H1 (cell line): ENCODE measurements around the gene TP73. TPM values are rescaled to one million over a fixed set of nuclear protein-coding genes. Genes with fewer than 3 reads are reported as not detected.

Experiments
- CTCF ChIA-PET: fragments of 300-600 bp; sonication (Branson Sonifier 250); formaldehyde crosslinking; loops from one replicate; lab custom pipeline; 2021; ENCODE audit not compliant: partially characterized antibody; lab: Charles Lee
- POLR2A ChIA-PET: fragments of 300-600 bp; sonication (Branson Sonifier 250); formaldehyde crosslinking; loops from one replicate; lab custom pipeline; 2021; ENCODE audit warnings: inconsistent platforms; ENCODE audit not compliant: partially characterized antibody; lab: Charles Lee
- DNase-seq, 2 experiments: peaks; one replicate each; pipeline versions ENCODE4 v3.0.0 to v3.0.0-alpha.2; 2010 to 2022; ENCODE audit warnings: low spot score in 2 of 2, low read depth in 1 of 2, mixed read lengths in 1 of 2
- FAIRE-seq: peaks from 2 replicates; lab custom pipeline; 2011; peaks lifted over from hg19 to GRCh38; lab: Jason Lieb, UNC
- H2AFZ ChIP-seq: 2 replicates; pipeline ENCODE4 v1.8.1; 2012; ENCODE audit warnings: low read length, inconsistent platforms
- H2AK5ac ChIP-seq: 2 replicates; pipeline ENCODE4 v1.6.1; 2013; ENCODE audit warnings: low read depth, low read length
- H2BK120ac ChIP-seq: replicated peaks from 2 replicates; pipeline ENCODE3; 2013; ENCODE audit warnings: low read depth, low read length, inconsistent platforms
- H2BK12ac ChIP-seq: 2 replicates; pipeline ENCODE4 v1.6.1; 2013; ENCODE audit warnings: low read depth, low read length
- H2BK15ac ChIP-seq: 2 replicates; pipeline ENCODE4 v1.6.1; 2013; ENCODE audit warnings: low read length
- H2BK20ac ChIP-seq: 2 replicates; pipeline ENCODE4 v1.6.1; 2013; ENCODE audit warnings: low read length
- H2BK5ac ChIP-seq: 2 replicates; pipeline ENCODE4 v1.6.1; 2013; ENCODE audit warnings: low read depth, low read length
- H3K14ac ChIP-seq: 2 replicates; pipeline ENCODE4 v1.6.1; 2013; ENCODE audit warnings: inconsistent platforms; ENCODE audit not compliant: insufficient read length
- H3K18ac ChIP-seq: 2 replicates; pipeline ENCODE4 v1.6.1; 2013; ENCODE audit warnings: low read length; ENCODE audit errors: extremely low read depth
- H3K23ac ChIP-seq: 2 replicates; pipeline ENCODE4 v1.6.1; 2013; ENCODE audit warnings: inconsistent platforms; ENCODE audit not compliant: insufficient read length
- H3K23me2 ChIP-seq: 2 replicates; pipeline ENCODE4 v1.6.1; 2013; ENCODE audit warnings: low read depth, low read length
- H3K27ac ChIP-seq: 2 replicates; pipeline ENCODE4 v1.6.1; 2011; ENCODE audit warnings: low read depth, low read length, inconsistent platforms
- H3K27me3 ChIP-seq, 4 experiments: replicated peaks in 1 of 4; 1 replicate in 1 of 4; 2 replicates in 3 of 4; pipeline versions ENCODE4 v1.6.1 to v1.8.1; 2011 to 2013; ENCODE audit warnings: low read length in 3 of 4, mild to moderate bottlenecking in 3 of 4, inconsistent platforms in 2 of 4, mixed read lengths in 2 of 4, moderate library complexity in 1 of 4; ENCODE audit not compliant: control insufficient read depth in 3 of 4, insufficient read depth in 3 of 4; ENCODE audit errors: extremely low read depth in 1 of 4
- H3K36me3 ChIP-seq, 4 experiments: 2 replicates each; pipeline versions ENCODE4 v1.6.1 to v1.8.1; 2011 to 2013; ENCODE audit warnings: mild to moderate bottlenecking in 4 of 4, low read length in 3 of 4, moderate library complexity in 2 of 4, control low read depth in 1 of 4, inconsistent platforms in 1 of 4; ENCODE audit not compliant: insufficient read depth in 4 of 4, control insufficient read depth in 2 of 4
- H3K4ac ChIP-seq: replicated peaks from 2 replicates; pipeline ENCODE3; 2013; ENCODE audit warnings: low read length, low read depth, mixed read lengths, inconsistent platforms; ENCODE audit not compliant: insufficient read length
- H3K4me1 ChIP-seq, 4 experiments: replicated peaks in 1 of 4; 1 replicate in 1 of 4; 2 replicates in 3 of 4; pipeline versions ENCODE4 v1.6.1 to v1.8.1; 2011 to 2013; ENCODE audit warnings: low read length in 3 of 4, inconsistent platforms in 2 of 4, mixed read lengths in 1 of 4; ENCODE audit not compliant: insufficient read depth in 4 of 4, control insufficient read depth in 3 of 4
- H3K4me2 ChIP-seq, 2 experiments: 2 replicates each; pipeline versions ENCODE4 v1.6.1 to v1.8.1; 2011 to 2013; ENCODE audit warnings: low read depth in 2 of 2, low read length in 2 of 2, control low read depth in 1 of 2, inconsistent platforms in 1 of 2, mild to moderate bottlenecking in 1 of 2; ENCODE audit not compliant: insufficient read depth in 1 of 2
- H3K4me3 ChIP-seq, 4 experiments: fragments of 200-600, 300-600 bp in 1 of 4; sonication (generic), shearing (Covaris generic), sonication (Bioruptor Twin) in 1 of 4; 2 replicates each; pipeline versions ENCODE4 v1.5.1 to v1.8.1; 2011 to 2016; ENCODE audit warnings: low read length in 4 of 4, low read depth in 3 of 4, control low read depth in 2 of 4, inconsistent platforms in 2 of 4, mild to moderate bottlenecking in 2 of 4, mixed read lengths in 1 of 4, moderate library complexity in 1 of 4; ENCODE audit not compliant: insufficient read depth in 2 of 4; ENCODE audit errors: extremely low read depth in 1 of 4
- H3K56ac ChIP-seq: replicated peaks from 2 replicates; pipeline ENCODE3; 2013; ENCODE audit warnings: low read depth, mild to moderate bottlenecking, mixed read lengths, low read length, inconsistent platforms; ENCODE audit not compliant: insufficient read length
- H3K79me1 ChIP-seq: 2 replicates; pipeline ENCODE4 v1.6.1; 2013; ENCODE audit warnings: low read depth, low read length, control low read depth
- H3K79me2 ChIP-seq, 2 experiments: 2 replicates each; pipeline versions ENCODE4 v1.6.1 to v1.8.1; 2012 to 2013; ENCODE audit warnings: low read length in 2 of 2, mild to moderate bottlenecking in 2 of 2, inconsistent platforms in 1 of 2; ENCODE audit not compliant: insufficient read depth in 2 of 2, control insufficient read depth in 1 of 2
- H3K9ac ChIP-seq, 4 experiments: replicated peaks in 1 of 4; 1 replicate in 1 of 4; 2 replicates in 3 of 4; pipeline versions ENCODE4 v1.6.1 to v1.8.1; 2011 to 2013; ENCODE audit warnings: low read depth in 3 of 4, low read length in 3 of 4, control low read depth in 2 of 4, mild to moderate bottlenecking in 2 of 4, moderate library complexity in 2 of 4, inconsistent platforms in 1 of 4; ENCODE audit errors: extremely low read depth in 1 of 4
- H3K9me3 ChIP-seq, 2 experiments: 2 replicates each; pipeline versions ENCODE4 v1.6.1 to v1.8.1; 2012 to 2013; ENCODE audit warnings: mild to moderate bottlenecking in 2 of 2, moderate library complexity in 2 of 2, control low read depth in 1 of 2, inconsistent platforms in 1 of 2, low read depth in 1 of 2, low read length in 1 of 2, mixed read lengths in 1 of 2; ENCODE audit not compliant: insufficient read depth in 2 of 2
- H4K20me1 ChIP-seq, 2 experiments: replicated peaks in 1 of 2; 2 replicates each; pipeline versions ENCODE3 to v1.8.1; 2011 to 2013; ENCODE audit warnings: inconsistent platforms in 2 of 2, low read length in 2 of 2, mild to moderate bottlenecking in 1 of 2; ENCODE audit not compliant: insufficient read depth in 2 of 2, control insufficient read depth in 1 of 2
- H4K5ac ChIP-seq: 2 replicates; pipeline ENCODE4 v1.6.1; 2013; ENCODE audit warnings: low read length, low read depth, mixed read lengths, inconsistent platforms; ENCODE audit not compliant: insufficient read length
- H4K8ac ChIP-seq: 2 replicates; pipeline ENCODE4 v1.8.0; 2013; ENCODE audit warnings: mild to moderate bottlenecking, moderate library complexity, low read length, inconsistent platforms; ENCODE audit not compliant: insufficient read depth; ENCODE audit errors: extremely low read depth
- H4K91ac ChIP-seq: replicated peaks from 2 replicates; pipeline ENCODE3; 2013; ENCODE audit warnings: low read length, mixed read lengths, inconsistent platforms; ENCODE audit not compliant: insufficient read length
- EP300 ChIP-seq, 2 experiments: IDR thresholded peaks; 1 replicate in 1 of 2; 2 replicates in 1 of 2; pipeline ENCODE4 v1.6.1; 2011 to 2012; ENCODE audit warnings: low read depth in 2 of 2, low read length in 2 of 2, mild to moderate bottlenecking in 2 of 2, borderline replicate concordance in 1 of 2, inconsistent platforms in 1 of 2, moderate library complexity in 1 of 2
- FOSL1 ChIP-seq: IDR thresholded peaks from 2 replicates; pipeline ENCODE4 v1.6.1; 2011; ENCODE audit warnings: mild to moderate bottlenecking, low read depth, low read length, moderate library complexity; ENCODE audit not compliant: insufficient read depth
- GABPA ChIP-seq: IDR thresholded peaks from 2 replicates; pipeline ENCODE4 v1.6.1; 2011; ENCODE audit warnings: mild to moderate bottlenecking, low read length, moderate library complexity, borderline replicate concordance; ENCODE audit not compliant: insufficient read depth
- KDM1A ChIP-seq: fragments of 200-600, 300-600 bp; sonication (generic); IDR thresholded peaks from 2 replicates; pipeline ENCODE4 v1.7.1; 2016; ENCODE audit warnings: mild to moderate bottlenecking, low read length, borderline replicate concordance
- KDM5A ChIP-seq: fragments of 200-600 bp; IDR thresholded peaks from 2 replicates; pipeline ENCODE4 v1.7.1; 2012; ENCODE audit warnings: mild to moderate bottlenecking, low read length, inconsistent platforms, mixed read lengths
- RNF2 ChIP-seq: fragments of 200-900, 300-1000 bp; sonication (generic); IDR thresholded peaks from 2 replicates; pipeline ENCODE4 v1.7.1; 2016; ENCODE audit warnings: borderline replicate concordance, low read depth, mild to moderate bottlenecking, antibody characterized with exemption, low read length; ENCODE audit not compliant: poor library complexity, severe bottlenecking; ENCODE audit errors: missing control alignments
- RXRA ChIP-seq: IDR thresholded peaks from 2 replicates; pipeline ENCODE4 v1.6.1; 2011; ENCODE audit warnings: low read depth, mild to moderate bottlenecking, low read length, moderate library complexity; ENCODE audit not compliant: insufficient read depth
- SAP30 ChIP-seq: fragments of 300-600 bp; sonication (generic); IDR thresholded peaks from 2 replicates; pipeline ENCODE4 v1.7.1; 2012; ENCODE audit warnings: low read length, moderate library complexity, mild to moderate bottlenecking, inconsistent platforms; ENCODE audit not compliant: insufficient read depth, insufficient replicate concordance
- SP2 ChIP-seq: IDR thresholded peaks from 2 replicates; pipeline ENCODE4 v1.6.1; 2012; ENCODE audit warnings: mild to moderate bottlenecking, low read length, inconsistent platforms
- SP4 ChIP-seq: IDR thresholded peaks from 2 replicates; pipeline ENCODE4 v1.6.1; 2012; ENCODE audit warnings: low read length, inconsistent platforms
- SUZ12 ChIP-seq: fragments of 200-600 bp; sonication (generic); IDR thresholded peaks from 2 replicates; pipeline ENCODE4 v1.6.1; 2012; ENCODE audit warnings: mild to moderate bottlenecking, inconsistent platforms, low read length, moderate library complexity, mixed read lengths
- USF2 ChIP-seq: IDR thresholded peaks from 2 replicates; pipeline ENCODE4 v1.6.1; 2011; ENCODE audit warnings: low read length, improper control_type of control experiment
- WGBS, 2 experiments: shearing (Covaris generic) in 1 of 2; methylation state at CpG; one replicate each; pipeline versions ENCODE4 v1.1.6 to v1.1.7; 2013 to 2015; ENCODE audit warnings: low lambda C conversion rate in 2 of 2, mixed read lengths in 2 of 2, inconsistent platforms in 1 of 2, low coverage in 1 of 2, missing lambda C conversion rate in 1 of 2; ENCODE audit not compliant: insufficient replicate concordance in 2 of 2, insufficient coverage in 1 of 2, insufficient read length in 1 of 2; ENCODE audit errors: extremely low coverage in 1 of 2, missing lambda C conversion rate in 1 of 2; 5-methylcytosine and 5-hydroxymethylcytosine counted together
- polyA plus RNA-seq, 7 experiments: library from polyadenylated mRNA; depleted of rRNA in 3 of 7; stranded (reverse) in 5 of 7; unstranded in 2 of 7; fragments of >200 nt in 5 of 7; fragments of 200-250 nt in 2 of 7; gene quantifications; 1 replicate in 5 of 7; 2 replicates in 1 of 7; 4 replicates in 1 of 7; pipeline versions ENCODE4 v1.2.1 to v1.2.3, GENCODE V29; 2011 to 2013; ENCODE audit warnings: missing spikeins in 2 of 7, mixed read lengths in 2 of 7
- total RNA-seq: library from RNA; stranded (reverse); fragmentation: NEBNext Ultra II Directional; extraction: Animal tissue kit (Norgen Biotek cat#: 25700); gene quantifications from 2 replicates; pipeline ENCODE4 v1.2.1, GENCODE V29; 2021

The TP73 gene
- total and polyA plus RNA-seq, 2 of the 8 experiments (the other 6 are each of a cell fraction or from before 2014, with no cell fraction given), result 2.6 to 3.1 TPM

GRCh38 chr1:3722846-3723245 lies 70.5 kb downstream of the TP73 start:
- no peak overlapping the region for H2BK5ac ChIP-seq
- no peak overlapping the region for H3K56ac ChIP-seq
- H3K79me2 ChIP-seq, result no peaks in the 10 kb centered on the region
- no peak overlapping the region for H4K91ac ChIP-seq
- no peaks in the 10 kb centered on the region for H3K36me3 ChIP-seq
- H2BK20ac ChIP-seq, result no peak overlapping the region
- H2AK5ac ChIP-seq, result no peak overlapping the region
- CTCF ChIA-PET, result interaction anchor here (1.0 to 2.9 kb wide), 6 partner anchors 9 to 85 kb away, joined by 3 to 49 read pairs (median 10); no protein-coding TSS in a partner anchor
- H3K4ac ChIP-seq, result no peak overlapping the region
- DNase-seq (no peak), FAIRE-seq (no peak)
- H2AFZ ChIP-seq, result no peak overlapping the region
- H3K23ac ChIP-seq, result no peak overlapping the region
- H3K14ac ChIP-seq, result no peak overlapping the region
- no peak overlapping the region for H3K9ac ChIP-seq
- H2BK12ac ChIP-seq, result no peak overlapping the region
- POLR2A ChIA-PET, result no interaction called here
- peaks cover 15% of the 10 kb centered on the region; the same call in 1 of the 2 replicates for H3K23me2 ChIP-seq
- no peak overlapping the region for H3K4me3 ChIP-seq
- H4K20me1 ChIP-seq, result peaks cover 0 to 6% of the 10 kb centered on the region in 2 experiments
- H2BK120ac ChIP-seq, result no peak overlapping the region
- no peaks in the 10 kb centered on the region for H3K79me1 ChIP-seq
- 100% methylated on average over 3 of the region's 3 CpGs; no CpG with 5 or more reads in 1 of the 2 experiments for WGBS, 2 experiments
- no peak overlapping the region for H3K4me2 ChIP-seq
- no peak overlapping the region; the same call in 1 of the 2 replicates for H4K8ac ChIP-seq
- no peak overlapping the region for H3K27ac ChIP-seq
- no peak overlapping the region for H2BK15ac ChIP-seq
- no peaks in the 10 kb centered on the region for H3K9me3 ChIP-seq
- H3K4me1 ChIP-seq, result peaks cover 0 to 10% (median 4%) of the 10 kb centered on the region in 4 experiments; a peak in 5 of 7 replicates
- H4K5ac ChIP-seq, result no peak overlapping the region
- H3K18ac ChIP-seq, result no peak overlapping the region
- H3K27me3 ChIP-seq, result no peaks in the 10 kb centered on the region; a peak in 1 of 7 replicates
- TF ChIP-seq SP2, result no peak
- TF ChIP-seq SP4, result no peak
- no peak for TF ChIP-seq RXRA
- TF ChIP-seq USF2, result no peak
- TF ChIP-seq KDM5A, result no peak
- TF ChIP-seq FOSL1, result no peak
- no peak for TF ChIP-seq KDM1A
- TF ChIP-seq EP300 (IDR thresholded peaks at IDR 0.05; ENCODE audit: borderline replicate concordance in 1 of 2, low read depth in 2 of 2, low read length in 2 of 2), result no peak
- TF ChIP-seq RNF2, result no peak
- TF ChIP-seq SAP30, result no peak
- TF ChIP-seq SUZ12, result no peak
- TF ChIP-seq GABPA, result no peak
